H1 (cell line): ENCODE results near the gene BLVRA. TPM values are rescaled to one million over a fixed set of nuclear protein-coding genes. Genes with fewer than 3 reads are reported as not detected.

Experiments
- CTCF ChIA-PET: fragments of 300-600 bp; sonication (Branson Sonifier 250); formaldehyde crosslinking; loops from one replicate; lab custom pipeline; 2021; ENCODE audit not compliant: partially characterized antibody; lab: Charles Lee
- POLR2A ChIA-PET: fragments of 300-600 bp; sonication (Branson Sonifier 250); formaldehyde crosslinking; loops from one replicate; lab custom pipeline; 2021; ENCODE audit warnings: inconsistent platforms; ENCODE audit not compliant: partially characterized antibody; lab: Charles Lee
- DNase-seq, 2 experiments: peaks; one replicate each; pipeline versions ENCODE4 v3.0.0 to v3.0.0-alpha.2; 2010 to 2022; ENCODE audit warnings: low spot score in 2 of 2, low read depth in 1 of 2, mixed read lengths in 1 of 2
- FAIRE-seq: peaks from 2 replicates; lab custom pipeline; 2011; peaks lifted over from hg19 to GRCh38; lab: Jason Lieb, UNC
- H2AFZ ChIP-seq: 2 replicates; pipeline ENCODE4 v1.8.1; 2012; ENCODE audit warnings: low read length, inconsistent platforms
- H2AK5ac ChIP-seq: 2 replicates; pipeline ENCODE4 v1.6.1; 2013; ENCODE audit warnings: low read depth, low read length
- H2BK120ac ChIP-seq: replicated peaks from 2 replicates; pipeline ENCODE3; 2013; ENCODE audit warnings: low read depth, low read length, inconsistent platforms
- H2BK12ac ChIP-seq: 2 replicates; pipeline ENCODE4 v1.6.1; 2013; ENCODE audit warnings: low read depth, low read length
- H2BK15ac ChIP-seq: 2 replicates; pipeline ENCODE4 v1.6.1; 2013; ENCODE audit warnings: low read length
- H2BK20ac ChIP-seq: 2 replicates; pipeline ENCODE4 v1.6.1; 2013; ENCODE audit warnings: low read length
- H2BK5ac ChIP-seq: 2 replicates; pipeline ENCODE4 v1.6.1; 2013; ENCODE audit warnings: low read depth, low read length
- H3K14ac ChIP-seq: 2 replicates; pipeline ENCODE4 v1.6.1; 2013; ENCODE audit warnings: inconsistent platforms; ENCODE audit not compliant: insufficient read length
- H3K18ac ChIP-seq: 2 replicates; pipeline ENCODE4 v1.6.1; 2013; ENCODE audit warnings: low read length; ENCODE audit errors: extremely low read depth
- H3K23ac ChIP-seq: 2 replicates; pipeline ENCODE4 v1.6.1; 2013; ENCODE audit warnings: inconsistent platforms; ENCODE audit not compliant: insufficient read length
- H3K23me2 ChIP-seq: 2 replicates; pipeline ENCODE4 v1.6.1; 2013; ENCODE audit warnings: low read depth, low read length
- H3K27ac ChIP-seq: 2 replicates; pipeline ENCODE4 v1.6.1; 2011; ENCODE audit warnings: low read depth, low read length, inconsistent platforms
- H3K27me3 ChIP-seq, 4 experiments: replicated peaks in 1 of 4; 1 replicate in 1 of 4; 2 replicates in 3 of 4; pipeline versions ENCODE4 v1.6.1 to v1.8.1; 2011 to 2013; ENCODE audit warnings: low read length in 3 of 4, mild to moderate bottlenecking in 3 of 4, inconsistent platforms in 2 of 4, mixed read lengths in 2 of 4, moderate library complexity in 1 of 4; ENCODE audit not compliant: control insufficient read depth in 3 of 4, insufficient read depth in 3 of 4; ENCODE audit errors: extremely low read depth in 1 of 4
- H3K36me3 ChIP-seq, 4 experiments: 2 replicates each; pipeline versions ENCODE4 v1.6.1 to v1.8.1; 2011 to 2013; ENCODE audit warnings: mild to moderate bottlenecking in 4 of 4, low read length in 3 of 4, moderate library complexity in 2 of 4, control low read depth in 1 of 4, inconsistent platforms in 1 of 4; ENCODE audit not compliant: insufficient read depth in 4 of 4, control insufficient read depth in 2 of 4
- H3K4ac ChIP-seq: replicated peaks from 2 replicates; pipeline ENCODE3; 2013; ENCODE audit warnings: low read length, low read depth, mixed read lengths, inconsistent platforms; ENCODE audit not compliant: insufficient read length
- H3K4me1 ChIP-seq, 4 experiments: replicated peaks in 1 of 4; 1 replicate in 1 of 4; 2 replicates in 3 of 4; pipeline versions ENCODE4 v1.6.1 to v1.8.1; 2011 to 2013; ENCODE audit warnings: low read length in 3 of 4, inconsistent platforms in 2 of 4, mixed read lengths in 1 of 4; ENCODE audit not compliant: insufficient read depth in 4 of 4, control insufficient read depth in 3 of 4
- H3K4me2 ChIP-seq, 2 experiments: 2 replicates each; pipeline versions ENCODE4 v1.6.1 to v1.8.1; 2011 to 2013; ENCODE audit warnings: low read depth in 2 of 2, low read length in 2 of 2, control low read depth in 1 of 2, inconsistent platforms in 1 of 2, mild to moderate bottlenecking in 1 of 2; ENCODE audit not compliant: insufficient read depth in 1 of 2
- H3K4me3 ChIP-seq, 4 experiments: fragments of 200-600, 300-600 bp in 1 of 4; sonication (generic), shearing (Covaris generic), sonication (Bioruptor Twin) in 1 of 4; 2 replicates each; pipeline versions ENCODE4 v1.5.1 to v1.8.1; 2011 to 2016; ENCODE audit warnings: low read length in 4 of 4, low read depth in 3 of 4, control low read depth in 2 of 4, inconsistent platforms in 2 of 4, mild to moderate bottlenecking in 2 of 4, mixed read lengths in 1 of 4, moderate library complexity in 1 of 4; ENCODE audit not compliant: insufficient read depth in 2 of 4; ENCODE audit errors: extremely low read depth in 1 of 4
- H3K56ac ChIP-seq: replicated peaks from 2 replicates; pipeline ENCODE3; 2013; ENCODE audit warnings: low read depth, mild to moderate bottlenecking, mixed read lengths, low read length, inconsistent platforms; ENCODE audit not compliant: insufficient read length
- H3K79me1 ChIP-seq: 2 replicates; pipeline ENCODE4 v1.6.1; 2013; ENCODE audit warnings: low read depth, low read length, control low read depth
- H3K79me2 ChIP-seq, 2 experiments: 2 replicates each; pipeline versions ENCODE4 v1.6.1 to v1.8.1; 2012 to 2013; ENCODE audit warnings: low read length in 2 of 2, mild to moderate bottlenecking in 2 of 2, inconsistent platforms in 1 of 2; ENCODE audit not compliant: insufficient read depth in 2 of 2, control insufficient read depth in 1 of 2
- H3K9ac ChIP-seq, 4 experiments: replicated peaks in 1 of 4; 1 replicate in 1 of 4; 2 replicates in 3 of 4; pipeline versions ENCODE4 v1.6.1 to v1.8.1; 2011 to 2013; ENCODE audit warnings: low read depth in 3 of 4, low read length in 3 of 4, control low read depth in 2 of 4, mild to moderate bottlenecking in 2 of 4, moderate library complexity in 2 of 4, inconsistent platforms in 1 of 4; ENCODE audit errors: extremely low read depth in 1 of 4
- H3K9me3 ChIP-seq, 2 experiments: 2 replicates each; pipeline versions ENCODE4 v1.6.1 to v1.8.1; 2012 to 2013; ENCODE audit warnings: mild to moderate bottlenecking in 2 of 2, moderate library complexity in 2 of 2, control low read depth in 1 of 2, inconsistent platforms in 1 of 2, low read depth in 1 of 2, low read length in 1 of 2, mixed read lengths in 1 of 2; ENCODE audit not compliant: insufficient read depth in 2 of 2
- H4K20me1 ChIP-seq, 2 experiments: replicated peaks in 1 of 2; 2 replicates each; pipeline versions ENCODE3 to v1.8.1; 2011 to 2013; ENCODE audit warnings: inconsistent platforms in 2 of 2, low read length in 2 of 2, mild to moderate bottlenecking in 1 of 2; ENCODE audit not compliant: insufficient read depth in 2 of 2, control insufficient read depth in 1 of 2
- H4K5ac ChIP-seq: 2 replicates; pipeline ENCODE4 v1.6.1; 2013; ENCODE audit warnings: low read length, low read depth, mixed read lengths, inconsistent platforms; ENCODE audit not compliant: insufficient read length
- H4K8ac ChIP-seq: 2 replicates; pipeline ENCODE4 v1.8.0; 2013; ENCODE audit warnings: mild to moderate bottlenecking, moderate library complexity, low read length, inconsistent platforms; ENCODE audit not compliant: insufficient read depth; ENCODE audit errors: extremely low read depth
- H4K91ac ChIP-seq: replicated peaks from 2 replicates; pipeline ENCODE3; 2013; ENCODE audit warnings: low read length, mixed read lengths, inconsistent platforms; ENCODE audit not compliant: insufficient read length
- CHD1 ChIP-seq: IDR thresholded peaks from 2 replicates; pipeline ENCODE4 v1.6.1; 2012; ENCODE audit warnings: low read depth, low read length, improper control_type of control experiment
- RFX5 ChIP-seq: IDR thresholded peaks from 2 replicates; pipeline ENCODE4 v1.6.1; 2011; ENCODE audit warnings: low read depth, low read length, improper control_type of control experiment, borderline replicate concordance
- WGBS, 2 experiments: shearing (Covaris generic) in 1 of 2; methylation state at CpG; one replicate each; pipeline versions ENCODE4 v1.1.6 to v1.1.7; 2013 to 2015; ENCODE audit warnings: low lambda C conversion rate in 2 of 2, mixed read lengths in 2 of 2, inconsistent platforms in 1 of 2, low coverage in 1 of 2, missing lambda C conversion rate in 1 of 2; ENCODE audit not compliant: insufficient replicate concordance in 2 of 2, insufficient coverage in 1 of 2, insufficient read length in 1 of 2; ENCODE audit errors: extremely low coverage in 1 of 2, missing lambda C conversion rate in 1 of 2; 5-methylcytosine and 5-hydroxymethylcytosine counted together
- polyA plus RNA-seq, 7 experiments: library from polyadenylated mRNA; depleted of rRNA in 3 of 7; stranded (reverse) in 5 of 7; unstranded in 2 of 7; fragments of >200 nt in 5 of 7; fragments of 200-250 nt in 2 of 7; gene quantifications; 1 replicate in 5 of 7; 2 replicates in 1 of 7; 4 replicates in 1 of 7; pipeline versions ENCODE4 v1.2.1 to v1.2.3, GENCODE V29; 2011 to 2013; ENCODE audit warnings: missing spikeins in 2 of 7, mixed read lengths in 2 of 7
- total RNA-seq: library from RNA; stranded (reverse); fragmentation: NEBNext Ultra II Directional; extraction: Animal tissue kit (Norgen Biotek cat#: 25700); gene quantifications from 2 replicates; pipeline ENCODE4 v1.2.1, GENCODE V29; 2021

BLVRA gene
- total and polyA plus RNA-seq, 2 of the 8 experiments (the other 6 are each of a cell fraction or from before 2014, with no cell fraction given), result 16.1 to 37.1 TPM

DNA sequence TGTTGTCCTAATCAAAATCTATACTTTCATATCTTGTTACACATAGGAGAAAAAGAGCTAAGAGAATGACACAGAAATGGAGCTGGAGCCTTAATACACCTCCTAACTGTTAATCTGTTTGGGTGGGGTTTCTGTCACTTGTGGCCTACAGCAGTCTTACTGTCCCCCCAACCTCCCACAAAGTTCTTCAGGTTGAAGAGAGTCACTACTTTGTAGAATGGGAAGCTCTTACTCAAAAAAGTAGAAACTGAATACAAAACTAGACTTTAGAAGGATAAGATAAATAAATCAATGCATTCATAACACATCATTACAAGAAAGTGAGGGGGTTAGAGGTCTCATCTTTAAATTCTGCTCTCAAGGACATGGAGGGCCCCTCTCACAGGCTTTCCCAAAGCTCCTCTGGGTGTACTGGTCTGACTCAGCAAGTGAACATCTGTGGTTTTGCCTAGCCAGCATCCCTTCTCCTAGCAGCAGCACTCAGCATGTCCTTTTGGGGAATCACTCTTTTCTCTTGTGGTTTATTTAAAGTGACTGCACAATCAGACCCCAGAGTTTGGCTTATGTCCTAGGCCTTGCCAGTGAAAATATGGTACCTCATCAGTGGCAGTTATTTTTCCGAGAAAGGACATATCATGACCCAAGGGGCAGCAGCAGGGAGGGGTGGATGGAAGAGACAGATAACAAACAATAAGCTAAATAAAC is 2.0 kb upstream of the BLVRA start:
- H2AK5ac ChIP-seq, result no peak overlapping the region
- no peak overlapping the region for H3K27ac ChIP-seq
- H3K4me3 ChIP-seq, result no peak overlapping the region
- no peaks in the 10 kb centered on the region for H3K9me3 ChIP-seq
- no peak overlapping the region for H3K56ac ChIP-seq
- no peak for FAIRE-seq
- no peak overlapping the region for H3K23ac ChIP-seq
- no peak overlapping the region for H2BK120ac ChIP-seq
- no peak overlapping the region for H3K9ac ChIP-seq
- no peaks in the 10 kb centered on the region for H4K20me1 ChIP-seq
- no peak overlapping the region for H4K5ac ChIP-seq
- DNase-seq, result no peak
- peaks cover 0 to 3% (median 1%) of the 10 kb centered on the region in 4 experiments; a peak in 3 of 7 replicates for H3K4me1 ChIP-seq
- WGBS, 2 experiments, result 100% methylated on average over 1 of the region's 1 CpG; no CpG with 5 or more reads in 1 of the 2 experiments
- no peak overlapping the region for H2BK15ac ChIP-seq
- H2BK12ac ChIP-seq, result no peak overlapping the region
- POLR2A ChIA-PET, result interaction anchor here (1.5 kb wide), 1 partner anchor 27 kb away, joined by 6 read pairs; the partner anchor contains the start of gene COA1
- H3K18ac ChIP-seq, result no peak overlapping the region
- H3K4ac ChIP-seq, result no peak overlapping the region
- no peak overlapping the region for H2BK20ac ChIP-seq
- no peak overlapping the region for H4K91ac ChIP-seq
- TF ChIP-seq RFX5 (no peak), CHD1 (no peak)
- no peak overlapping the region for H3K4me2 ChIP-seq
- no peaks in the 10 kb centered on the region for H3K36me3 ChIP-seq
- no peaks in the 10 kb centered on the region for H3K79me1 ChIP-seq
- CTCF ChIA-PET, result interaction anchor here (1.1 kb wide), 1 partner anchor 82 kb away, joined by 3 read pairs; no protein-coding TSS in a partner anchor
- H4K8ac ChIP-seq, result no peak overlapping the region
- H3K14ac ChIP-seq, result no peak overlapping the region
- no peak overlapping the region for H2AFZ ChIP-seq
- peaks cover 0 to 10% (median 8%) of the 10 kb centered on the region in 4 experiments; a peak in 4 of 7 replicates for H3K27me3 ChIP-seq
- H2BK5ac ChIP-seq, result no peak overlapping the region
- peaks cover 4% of the 10 kb centered on the region for H3K23me2 ChIP-seq
- H3K79me2 ChIP-seq, result no peaks in the 10 kb centered on the region
